ENCODE measurements around the gene CAPN14.

DNA sequence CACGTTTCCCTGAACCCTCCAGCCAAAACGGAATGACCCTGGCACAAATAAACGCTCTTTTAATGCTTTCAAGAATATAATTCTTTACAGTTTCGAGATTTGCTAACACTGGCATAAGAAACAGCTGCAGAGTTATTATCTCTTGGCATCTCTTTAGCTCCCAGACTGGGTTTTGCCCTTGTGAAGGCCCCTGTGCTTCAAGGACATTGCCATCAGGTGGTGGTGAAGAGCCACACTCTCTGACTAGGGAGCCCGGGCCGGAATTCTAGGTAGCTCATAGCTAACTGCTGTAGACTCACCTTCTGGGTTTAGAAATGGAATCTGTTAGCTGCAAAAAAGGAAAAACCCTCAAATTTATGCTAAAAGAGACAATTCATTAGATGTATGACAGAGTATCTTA, 65.8 kb downstream of the CAPN14 start:
- TF ChIP-seq ZNF565 (CRISPR knock-in tag; conservative IDR thresholded peaks at IDR 0.05; ENCODE audit: low read depth), result no peak
- no peak for TF ChIP-seq SNAI2 (CRISPR knock-in tag; IDR thresholded peaks at IDR 0.05)
- TF ChIP-seq, protein P1, sequence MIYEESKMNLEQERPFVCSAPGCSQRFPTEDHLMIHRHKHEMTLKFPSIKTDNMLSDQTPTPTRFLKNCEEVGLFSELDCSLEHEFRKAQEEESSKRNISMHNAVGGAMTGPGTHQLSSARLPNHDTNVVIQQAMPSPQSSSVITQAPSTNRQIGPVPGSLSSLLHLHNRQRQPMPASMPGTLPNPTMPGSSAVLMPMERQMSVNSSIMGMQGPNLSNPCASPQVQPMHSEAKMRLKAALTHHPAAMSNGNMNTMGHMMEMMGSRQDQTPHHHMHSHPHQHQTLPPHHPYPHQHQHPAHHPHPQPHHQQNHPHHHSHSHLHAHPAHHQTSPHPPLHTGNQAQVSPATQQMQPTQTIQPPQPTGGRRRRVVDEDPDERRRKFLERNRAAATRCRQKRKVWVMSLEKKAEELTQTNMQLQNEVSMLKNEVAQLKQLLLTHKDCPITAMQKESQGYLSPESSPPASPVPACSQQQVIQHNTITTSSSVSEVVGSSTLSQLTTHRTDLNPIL (CRISPR knock-in tag; IDR thresholded peaks at IDR 0.05; ENCODE audit: low read depth), result no peak
- TF ChIP-seq BACH2 (CRISPR knock-in tag; IDR thresholded peaks at IDR 0.05; ENCODE audit: borderline replicate concordance), result no peak
- TF ChIP-seq, protein P2, sequence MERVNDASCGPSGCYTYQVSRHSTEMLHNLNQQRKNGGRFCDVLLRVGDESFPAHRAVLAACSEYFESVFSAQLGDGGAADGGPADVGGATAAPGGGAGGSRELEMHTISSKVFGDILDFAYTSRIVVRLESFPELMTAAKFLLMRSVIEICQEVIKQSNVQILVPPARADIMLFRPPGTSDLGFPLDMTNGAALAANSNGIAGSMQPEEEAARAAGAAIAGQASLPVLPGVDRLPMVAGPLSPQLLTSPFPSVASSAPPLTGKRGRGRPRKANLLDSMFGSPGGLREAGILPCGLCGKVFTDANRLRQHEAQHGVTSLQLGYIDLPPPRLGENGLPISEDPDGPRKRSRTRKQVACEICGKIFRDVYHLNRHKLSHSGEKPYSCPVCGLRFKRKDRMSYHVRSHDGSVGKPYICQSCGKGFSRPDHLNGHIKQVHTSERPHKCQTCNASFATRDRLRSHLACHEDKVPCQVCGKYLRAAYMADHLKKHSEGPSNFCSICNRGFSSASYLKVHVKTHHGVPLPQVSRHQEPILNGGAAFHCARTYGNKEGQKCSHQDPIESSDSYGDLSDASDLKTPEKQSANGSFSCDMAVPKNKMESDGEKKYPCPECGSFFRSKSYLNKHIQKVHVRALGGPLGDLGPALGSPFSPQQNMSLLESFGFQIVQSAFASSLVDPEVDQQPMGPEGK (CRISPR knock-in tag; IDR thresholded peaks at IDR 0.05; ENCODE audit: borderline replicate concordance), result no peak
- no peak for TF ChIP-seq RARB (CRISPR knock-in tag; IDR thresholded peaks at IDR 0.05)
- no peak for TF ChIP-seq ZC3H10 (CRISPR knock-in tag; IDR thresholded peaks at IDR 0.05)
- TF ChIP-seq, protein P3, sequence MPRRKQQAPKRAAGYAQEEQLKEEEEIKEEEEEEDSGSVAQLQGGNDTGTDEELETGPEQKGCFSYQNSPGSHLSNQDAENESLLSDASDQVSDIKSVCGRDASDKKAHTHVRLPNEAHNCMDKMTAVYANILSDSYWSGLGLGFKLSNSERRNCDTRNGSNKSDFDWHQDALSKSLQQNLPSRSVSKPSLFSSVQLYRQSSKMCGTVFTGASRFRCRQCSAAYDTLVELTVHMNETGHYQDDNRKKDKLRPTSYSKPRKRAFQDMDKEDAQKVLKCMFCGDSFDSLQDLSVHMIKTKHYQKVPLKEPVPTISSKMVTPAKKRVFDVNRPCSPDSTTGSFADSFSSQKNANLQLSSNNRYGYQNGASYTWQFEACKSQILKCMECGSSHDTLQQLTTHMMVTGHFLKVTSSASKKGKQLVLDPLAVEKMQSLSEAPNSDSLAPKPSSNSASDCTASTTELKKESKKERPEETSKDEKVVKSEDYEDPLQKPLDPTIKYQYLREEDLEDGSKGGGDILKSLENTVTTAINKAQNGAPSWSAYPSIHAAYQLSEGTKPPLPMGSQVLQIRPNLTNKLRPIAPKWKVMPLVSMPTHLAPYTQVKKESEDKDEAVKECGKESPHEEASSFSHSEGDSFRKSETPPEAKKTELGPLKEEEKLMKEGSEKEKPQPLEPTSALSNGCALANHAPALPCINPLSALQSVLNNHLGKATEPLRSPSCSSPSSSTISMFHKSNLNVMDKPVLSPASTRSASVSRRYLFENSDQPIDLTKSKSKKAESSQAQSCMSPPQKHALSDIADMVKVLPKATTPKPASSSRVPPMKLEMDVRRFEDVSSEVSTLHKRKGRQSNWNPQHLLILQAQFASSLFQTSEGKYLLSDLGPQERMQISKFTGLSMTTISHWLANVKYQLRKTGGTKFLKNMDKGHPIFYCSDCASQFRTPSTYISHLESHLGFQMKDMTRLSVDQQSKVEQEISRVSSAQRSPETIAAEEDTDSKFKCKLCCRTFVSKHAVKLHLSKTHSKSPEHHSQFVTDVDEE (CRISPR knock-in tag; IDR thresholded peaks at IDR 0.05), result no peak
- no peak for TF ChIP-seq TCF4 (CRISPR knock-in tag; IDR thresholded peaks at IDR 0.05; ENCODE audit: borderline replicate concordance)
